Cardiac muscle cell (in vitro differentiated cells and primary cell): ENCODE results near the gene MIR17HG. TPM values are rescaled to one million over a fixed set of nuclear protein-coding genes. Genes with fewer than 3 reads are reported as not detected.

ENCODE experiments used
- DNase-seq, 2 donors: peaks; one replicate each; pipeline versions ENCODE4 v3.0.0 to v3.0.0-alpha.2; 2010 to 2017; ENCODE audit warnings: low read depth in 1 of 2, low spot score in 1 of 2
- H3K27ac ChIP-seq: fragments of 200-600 bp; sonication (generic); 2 replicates; pipeline ENCODE4 v1.5.1; 2016
- H3K27me3 ChIP-seq: fragments of 200-600 bp; sonication (generic); 2 replicates; pipeline ENCODE4 v1.6.0; 2016; ENCODE audit warnings: control low read depth
- H3K36me3 ChIP-seq: fragments of 200-600 bp; sonication (generic); 2 replicates; pipeline ENCODE4 v1.5.1; 2016; ENCODE audit warnings: control low read depth
- H3K4me1 ChIP-seq: fragments of 200-600 bp; sonication (generic); 2 replicates; pipeline ENCODE4 v1.8.1; 2017; ENCODE audit warnings: low read depth, mild to moderate bottlenecking, mixed run types
- H3K4me3 ChIP-seq: fragments of 200-600 bp; sonication (generic); 2 replicates; pipeline ENCODE4 v1.5.1; 2016; ENCODE audit warnings: mild to moderate bottlenecking
- H3K9me3 ChIP-seq: fragments of 200-600 bp; sonication (generic); 2 replicates; pipeline ENCODE4 v1.5.1; 2017; ENCODE audit warnings: low read depth, mild to moderate bottlenecking, control low read depth
- CTCF ChIP-seq: IDR thresholded peaks from 2 replicates; pipeline ENCODE4 v1.5.1; 2012; ENCODE audit warnings: low read depth, mild to moderate bottlenecking, low read length
- polyA plus RNA-seq: library from polyadenylated mRNA; unstranded; fragments of >200 nt; fragmentation: Nextera tagmentation; extraction: Ambion mirVana; gene quantifications from 2 replicates; pipeline ENCODE4 v1.2.1, GENCODE V29; 2016
- total RNA-seq: library from RNA; depleted of rRNA; stranded (reverse); fragments of >200 nt; gene quantifications from 2 replicates; pipeline ENCODE4 v1.2.3, GENCODE V29; 2016

The MIR17HG gene
- total and polyA plus RNA-seq, 2 experiments from 2014 or later: 1.5 to 13.1 TPM

- H3K4me1 ChIP-seq: peaks cover 24% of the 10 kb centered on the region
- DNase-seq: peak; percentile 10 to 45
- TF ChIP-seq CTCF: no peak
- H3K36me3 ChIP-seq: peaks cover 6% of the 10 kb centered on the region
- no peaks in the 10 kb centered on the region for H3K9me3 ChIP-seq
- no peaks in the 10 kb centered on the region for H3K27me3 ChIP-seq
- peak overlapping the region; percentile 98 for H3K27ac ChIP-seq
- peak overlapping the region; percentile 88 for H3K4me3 ChIP-seq
Measured at GRCh38 chr13:91346850-91347201, 661 bp upstream of the MIR17HG start.

GRCh38 chr13:91347996-91348905 lies 764 bp downstream of the MIR17HG start:
- Histone ChIP-seq H3K4me3 (peak overlapping the region; percentile 88), H3K9me3 (no peaks in the 10 kb centered on the region), H3K27me3 (no peaks in the 10 kb centered on the region), H3K4me1 (peaks cover 31% of the 10 kb centered on the region), H3K27ac (peak overlapping the region; percentile 98), H3K36me3 (peaks cover 13% of the 10 kb centered on the region)
- TF ChIP-seq CTCF: no peak
- peak; percentile 34 to 91 for DNase-seq

- Histone ChIP-seq H3K4me3 (peak overlapping the region; percentile 88), H3K4me1 (peaks cover 38% of the 10 kb centered on the region), H3K27me3 (no peaks in the 10 kb centered on the region), H3K9me3 (no peaks in the 10 kb centered on the region), H3K36me3 (peaks cover 15% of the 10 kb centered on the region), H3K27ac (peak overlapping the region; percentile 98)
- DNase-seq: peak in 1 of 2 donors; percentile 91
- TF ChIP-seq CTCF: peak; percentile 87
Measured at GRCh38 chr13:91348906-91349435, 1.5 kb downstream of the MIR17HG start.

- H3K27me3 ChIP-seq: no peaks in the 10 kb centered on the region
- H3K4me1 ChIP-seq: peaks cover 40% of the 10 kb centered on the region
- H3K4me3 ChIP-seq: peak overlapping the region; percentile 88
- H3K27ac ChIP-seq: peak overlapping the region; percentile 47
- TF ChIP-seq CTCF: no peak
- H3K36me3 ChIP-seq: peaks cover 25% of the 10 kb centered on the region
- H3K9me3 ChIP-seq: no peaks in the 10 kb centered on the region
- DNase-seq: peak in 1 of 2 donors; percentile 6
Measured at GRCh38 chr13:91349992-91350911, 2.8 kb downstream of the MIR17HG start.

GRCh38 chr13:91351123-91351522 lies 3.6 kb downstream of the MIR17HG start:
- Histone ChIP-seq H3K36me3 (peaks cover 25% of the 10 kb centered on the region), H3K4me3 (peak overlapping the region; percentile 88), H3K27ac (peak overlapping the region; percentile 47)

More at GRCh38 chr13:91351123-91351522, 3.6 kb downstream of the MIR17HG start:
- H3K9me3 ChIP-seq: no peaks in the 10 kb centered on the region
- H3K4me1 ChIP-seq: peaks cover 40% of the 10 kb centered on the region
- H3K27me3 ChIP-seq: no peaks in the 10 kb centered on the region
- no peak for TF ChIP-seq CTCF
- no peak for DNase-seq
